H1 (cell line): ENCODE data around the gene DIP2C. TPM values are rescaled to one million over a fixed set of nuclear protein-coding genes. Genes with fewer than 3 reads are reported as not detected.

Experiments used
- CTCF ChIA-PET: fragments of 300-600 bp; sonication (Branson Sonifier 250); formaldehyde crosslinking; loops from one replicate; lab custom pipeline; 2021; ENCODE audit not compliant: partially characterized antibody; lab: Charles Lee
- POLR2A ChIA-PET: fragments of 300-600 bp; sonication (Branson Sonifier 250); formaldehyde crosslinking; loops from one replicate; lab custom pipeline; 2021; ENCODE audit warnings: inconsistent platforms; ENCODE audit not compliant: partially characterized antibody; lab: Charles Lee
- DNase-seq, 2 experiments: peaks; one replicate each; pipeline versions ENCODE4 v3.0.0 to v3.0.0-alpha.2; 2010 to 2022; ENCODE audit warnings: low spot score in 2 of 2, low read depth in 1 of 2, mixed read lengths in 1 of 2
- FAIRE-seq: peaks from 2 replicates; lab custom pipeline; 2011; peaks lifted over from hg19 to GRCh38; lab: Jason Lieb, UNC
- H2AFZ ChIP-seq: 2 replicates; pipeline ENCODE4 v1.8.1; 2012; ENCODE audit warnings: low read length, inconsistent platforms
- H2AK5ac ChIP-seq: 2 replicates; pipeline ENCODE4 v1.6.1; 2013; ENCODE audit warnings: low read depth, low read length
- H2BK120ac ChIP-seq: replicated peaks from 2 replicates; pipeline ENCODE3; 2013; ENCODE audit warnings: low read depth, low read length, inconsistent platforms
- H2BK12ac ChIP-seq: 2 replicates; pipeline ENCODE4 v1.6.1; 2013; ENCODE audit warnings: low read depth, low read length
- H2BK15ac ChIP-seq: 2 replicates; pipeline ENCODE4 v1.6.1; 2013; ENCODE audit warnings: low read length
- H2BK20ac ChIP-seq: 2 replicates; pipeline ENCODE4 v1.6.1; 2013; ENCODE audit warnings: low read length
- H2BK5ac ChIP-seq: 2 replicates; pipeline ENCODE4 v1.6.1; 2013; ENCODE audit warnings: low read depth, low read length
- H3K14ac ChIP-seq: 2 replicates; pipeline ENCODE4 v1.6.1; 2013; ENCODE audit warnings: inconsistent platforms; ENCODE audit not compliant: insufficient read length
- H3K18ac ChIP-seq: 2 replicates; pipeline ENCODE4 v1.6.1; 2013; ENCODE audit warnings: low read length; ENCODE audit errors: extremely low read depth
- H3K23ac ChIP-seq: 2 replicates; pipeline ENCODE4 v1.6.1; 2013; ENCODE audit warnings: inconsistent platforms; ENCODE audit not compliant: insufficient read length
- H3K23me2 ChIP-seq: 2 replicates; pipeline ENCODE4 v1.6.1; 2013; ENCODE audit warnings: low read depth, low read length
- H3K27ac ChIP-seq: 2 replicates; pipeline ENCODE4 v1.6.1; 2011; ENCODE audit warnings: low read depth, low read length, inconsistent platforms
- H3K27me3 ChIP-seq, 4 experiments: replicated peaks in 1 of 4; 1 replicate in 1 of 4; 2 replicates in 3 of 4; pipeline versions ENCODE4 v1.6.1 to v1.8.1; 2011 to 2013; ENCODE audit warnings: low read length in 3 of 4, mild to moderate bottlenecking in 3 of 4, inconsistent platforms in 2 of 4, mixed read lengths in 2 of 4, moderate library complexity in 1 of 4; ENCODE audit not compliant: control insufficient read depth in 3 of 4, insufficient read depth in 3 of 4; ENCODE audit errors: extremely low read depth in 1 of 4
- H3K36me3 ChIP-seq, 4 experiments: 2 replicates each; pipeline versions ENCODE4 v1.6.1 to v1.8.1; 2011 to 2013; ENCODE audit warnings: mild to moderate bottlenecking in 4 of 4, low read length in 3 of 4, moderate library complexity in 2 of 4, control low read depth in 1 of 4, inconsistent platforms in 1 of 4; ENCODE audit not compliant: insufficient read depth in 4 of 4, control insufficient read depth in 2 of 4
- H3K4ac ChIP-seq: replicated peaks from 2 replicates; pipeline ENCODE3; 2013; ENCODE audit warnings: low read length, low read depth, mixed read lengths, inconsistent platforms; ENCODE audit not compliant: insufficient read length
- H3K4me1 ChIP-seq, 4 experiments: replicated peaks in 1 of 4; 1 replicate in 1 of 4; 2 replicates in 3 of 4; pipeline versions ENCODE4 v1.6.1 to v1.8.1; 2011 to 2013; ENCODE audit warnings: low read length in 3 of 4, inconsistent platforms in 2 of 4, mixed read lengths in 1 of 4; ENCODE audit not compliant: insufficient read depth in 4 of 4, control insufficient read depth in 3 of 4
- H3K4me2 ChIP-seq, 2 experiments: 2 replicates each; pipeline versions ENCODE4 v1.6.1 to v1.8.1; 2011 to 2013; ENCODE audit warnings: low read depth in 2 of 2, low read length in 2 of 2, control low read depth in 1 of 2, inconsistent platforms in 1 of 2, mild to moderate bottlenecking in 1 of 2; ENCODE audit not compliant: insufficient read depth in 1 of 2
- H3K4me3 ChIP-seq, 4 experiments: fragments of 200-600, 300-600 bp in 1 of 4; sonication (generic), shearing (Covaris generic), sonication (Bioruptor Twin) in 1 of 4; 2 replicates each; pipeline versions ENCODE4 v1.5.1 to v1.8.1; 2011 to 2016; ENCODE audit warnings: low read length in 4 of 4, low read depth in 3 of 4, control low read depth in 2 of 4, inconsistent platforms in 2 of 4, mild to moderate bottlenecking in 2 of 4, mixed read lengths in 1 of 4, moderate library complexity in 1 of 4; ENCODE audit not compliant: insufficient read depth in 2 of 4; ENCODE audit errors: extremely low read depth in 1 of 4
- H3K56ac ChIP-seq: replicated peaks from 2 replicates; pipeline ENCODE3; 2013; ENCODE audit warnings: low read depth, mild to moderate bottlenecking, mixed read lengths, low read length, inconsistent platforms; ENCODE audit not compliant: insufficient read length
- H3K79me1 ChIP-seq: 2 replicates; pipeline ENCODE4 v1.6.1; 2013; ENCODE audit warnings: low read depth, low read length, control low read depth
- H3K79me2 ChIP-seq, 2 experiments: 2 replicates each; pipeline versions ENCODE4 v1.6.1 to v1.8.1; 2012 to 2013; ENCODE audit warnings: low read length in 2 of 2, mild to moderate bottlenecking in 2 of 2, inconsistent platforms in 1 of 2; ENCODE audit not compliant: insufficient read depth in 2 of 2, control insufficient read depth in 1 of 2
- H3K9ac ChIP-seq, 4 experiments: replicated peaks in 1 of 4; 1 replicate in 1 of 4; 2 replicates in 3 of 4; pipeline versions ENCODE4 v1.6.1 to v1.8.1; 2011 to 2013; ENCODE audit warnings: low read depth in 3 of 4, low read length in 3 of 4, control low read depth in 2 of 4, mild to moderate bottlenecking in 2 of 4, moderate library complexity in 2 of 4, inconsistent platforms in 1 of 4; ENCODE audit errors: extremely low read depth in 1 of 4
- H3K9me3 ChIP-seq, 2 experiments: 2 replicates each; pipeline versions ENCODE4 v1.6.1 to v1.8.1; 2012 to 2013; ENCODE audit warnings: mild to moderate bottlenecking in 2 of 2, moderate library complexity in 2 of 2, control low read depth in 1 of 2, inconsistent platforms in 1 of 2, low read depth in 1 of 2, low read length in 1 of 2, mixed read lengths in 1 of 2; ENCODE audit not compliant: insufficient read depth in 2 of 2
- H4K20me1 ChIP-seq, 2 experiments: replicated peaks in 1 of 2; 2 replicates each; pipeline versions ENCODE3 to v1.8.1; 2011 to 2013; ENCODE audit warnings: inconsistent platforms in 2 of 2, low read length in 2 of 2, mild to moderate bottlenecking in 1 of 2; ENCODE audit not compliant: insufficient read depth in 2 of 2, control insufficient read depth in 1 of 2
- H4K5ac ChIP-seq: 2 replicates; pipeline ENCODE4 v1.6.1; 2013; ENCODE audit warnings: low read length, low read depth, mixed read lengths, inconsistent platforms; ENCODE audit not compliant: insufficient read length
- H4K8ac ChIP-seq: 2 replicates; pipeline ENCODE4 v1.8.0; 2013; ENCODE audit warnings: mild to moderate bottlenecking, moderate library complexity, low read length, inconsistent platforms; ENCODE audit not compliant: insufficient read depth; ENCODE audit errors: extremely low read depth
- H4K91ac ChIP-seq: replicated peaks from 2 replicates; pipeline ENCODE3; 2013; ENCODE audit warnings: low read length, mixed read lengths, inconsistent platforms; ENCODE audit not compliant: insufficient read length
- CHD1 ChIP-seq: IDR thresholded peaks from 2 replicates; pipeline ENCODE4 v1.6.1; 2012; ENCODE audit warnings: low read depth, low read length, improper control_type of control experiment
- CHD2 ChIP-seq: IDR thresholded peaks from 2 replicates; pipeline ENCODE4 v1.6.1; 2012; ENCODE audit warnings: low read length, improper control_type of control experiment
- EGR1 ChIP-seq: IDR thresholded peaks from 2 replicates; pipeline ENCODE4 v1.6.1; 2011; ENCODE audit warnings: low read depth, low read length, borderline replicate concordance
- EP300 ChIP-seq, 2 experiments: IDR thresholded peaks; 1 replicate in 1 of 2; 2 replicates in 1 of 2; pipeline ENCODE4 v1.6.1; 2011 to 2012; ENCODE audit warnings: low read depth in 2 of 2, low read length in 2 of 2, mild to moderate bottlenecking in 2 of 2, borderline replicate concordance in 1 of 2, inconsistent platforms in 1 of 2, moderate library complexity in 1 of 2
- HDAC2 ChIP-seq, 2 experiments: fragments of 300-600 bp in 1 of 2; sonication (generic) in 1 of 2; IDR thresholded peaks; 2 replicates each; pipeline ENCODE4 v1.6.1; 2011 to 2012; ENCODE audit warnings: low read depth in 2 of 2, low read length in 2 of 2, mild to moderate bottlenecking in 2 of 2, moderate library complexity in 2 of 2, borderline replicate concordance in 1 of 2, inconsistent platforms in 1 of 2
- KDM4A ChIP-seq: IDR thresholded peaks from one replicate; pipeline ENCODE4 v1.7.1; 2012; ENCODE audit warnings: low read depth, mild to moderate bottlenecking, moderate library complexity, low read length, inconsistent platforms; ENCODE audit not compliant: severe bottlenecking
- NANOG ChIP-seq: IDR thresholded peaks from 2 replicates; pipeline ENCODE4 v1.6.1; 2011; ENCODE audit warnings: low read length, low read depth, mild to moderate bottlenecking, inconsistent platforms; ENCODE audit not compliant: insufficient read depth, poor library complexity, severe bottlenecking
- PHF8 ChIP-seq: fragments of 200-600 bp; sonication (generic); conservative IDR thresholded peaks from 2 replicates; pipeline ENCODE4 v1.7.1; 2012; ENCODE audit warnings: low read depth, mild to moderate bottlenecking, inconsistent platforms, low read length, moderate library complexity
- SIX5 ChIP-seq: IDR thresholded peaks from 2 replicates; pipeline ENCODE4 v1.6.1; 2011; ENCODE audit warnings: mild to moderate bottlenecking, low read depth, low read length
- SP1 ChIP-seq: IDR thresholded peaks from 2 replicates; pipeline ENCODE4 v1.6.1; 2011; ENCODE audit warnings: low read depth, low read length
- SUZ12 ChIP-seq: fragments of 200-600 bp; sonication (generic); IDR thresholded peaks from 2 replicates; pipeline ENCODE4 v1.6.1; 2012; ENCODE audit warnings: mild to moderate bottlenecking, inconsistent platforms, low read length, moderate library complexity, mixed read lengths
- TBP ChIP-seq: IDR thresholded peaks from 2 replicates; pipeline ENCODE4 v1.6.1; 2011; ENCODE audit warnings: low read depth, low read length, improper control_type of control experiment
- TCF12 ChIP-seq: IDR thresholded peaks from 2 replicates; pipeline ENCODE4 v1.6.1; 2011; ENCODE audit warnings: low read depth, mild to moderate bottlenecking, low read length
- WGBS, 2 experiments: shearing (Covaris generic) in 1 of 2; methylation state at CpG; one replicate each; pipeline versions ENCODE4 v1.1.6 to v1.1.7; 2013 to 2015; ENCODE audit warnings: low lambda C conversion rate in 2 of 2, mixed read lengths in 2 of 2, inconsistent platforms in 1 of 2, low coverage in 1 of 2, missing lambda C conversion rate in 1 of 2; ENCODE audit not compliant: insufficient replicate concordance in 2 of 2, insufficient coverage in 1 of 2, insufficient read length in 1 of 2; ENCODE audit errors: extremely low coverage in 1 of 2, missing lambda C conversion rate in 1 of 2; 5-methylcytosine and 5-hydroxymethylcytosine counted together
- polyA plus RNA-seq, 7 experiments: library from polyadenylated mRNA; depleted of rRNA in 3 of 7; stranded (reverse) in 5 of 7; unstranded in 2 of 7; fragments of >200 nt in 5 of 7; fragments of 200-250 nt in 2 of 7; gene quantifications; 1 replicate in 5 of 7; 2 replicates in 1 of 7; 4 replicates in 1 of 7; pipeline versions ENCODE4 v1.2.1 to v1.2.3, GENCODE V29; 2011 to 2013; ENCODE audit warnings: missing spikeins in 2 of 7, mixed read lengths in 2 of 7
- total RNA-seq: library from RNA; stranded (reverse); fragmentation: NEBNext Ultra II Directional; extraction: Animal tissue kit (Norgen Biotek cat#: 25700); gene quantifications from 2 replicates; pipeline ENCODE4 v1.2.1, GENCODE V29; 2021
- TF ChIP-seq, protein P1 (sequence below): IDR thresholded peaks from 2 replicates; pipeline ENCODE4 v1.6.1; 2011; ENCODE audit warnings: low read depth, mild to moderate bottlenecking, low read length; ENCODE audit not compliant: insufficient read depth

The DIP2C gene
- total and polyA plus RNA-seq, 2 of the 8 experiments (the other 6 are each of a cell fraction or from before 2014, with no cell fraction given) = 3.8 to 9.3 TPM

DNA sequence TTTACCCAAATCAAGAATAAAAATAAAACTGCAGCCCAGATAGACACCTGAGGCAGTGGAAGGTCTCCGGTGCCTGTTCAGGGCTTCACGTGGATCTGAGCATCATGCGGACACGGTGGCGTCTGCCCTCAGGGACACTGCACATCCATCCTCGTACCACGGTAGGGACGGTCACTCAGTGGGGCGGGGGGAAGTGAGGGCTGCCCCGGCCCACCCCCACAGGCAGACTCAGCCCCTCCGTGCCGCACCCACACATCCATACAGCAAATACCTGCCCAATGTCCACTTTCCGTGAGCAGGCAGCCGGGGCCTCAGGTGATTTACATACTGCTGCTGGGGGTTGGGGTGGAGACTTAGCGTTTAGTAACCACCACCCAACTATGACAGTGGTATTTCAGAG, 207.8 kb downstream of the DIP2C start:
- Histone ChIP-seq H3K79me2 (no peaks in the 10 kb centered on the region), H4K91ac (no peak overlapping the region), H3K9me3 (no peaks in the 10 kb centered on the region), H3K36me3 (no peaks in the 10 kb centered on the region), H3K27me3 (no peaks in the 10 kb centered on the region; a peak in 2 of 7 replicates), H2AFZ (no peak overlapping the region), H4K5ac (no peak overlapping the region), H3K56ac (no peak overlapping the region), H3K27ac (no peak overlapping the region), H2BK5ac (no peak overlapping the region), H3K4me1 (peaks cover 2 to 14% (median 4%) of the 10 kb centered on the region in 4 experiments; a peak in 5 of 7 replicates), H3K18ac (no peak overlapping the region), H4K8ac (no peak overlapping the region), H3K9ac (no peak overlapping the region), H2BK20ac (no peak overlapping the region), H4K20me1 (peaks cover 0 to 8% of the 10 kb centered on the region in 2 experiments), H2AK5ac (no peak overlapping the region), H3K23ac (no peak overlapping the region), H2BK12ac (no peak overlapping the region), H3K4me3 (no peak overlapping the region), H3K4me2 (no peak overlapping the region), H3K4ac (no peak overlapping the region), H3K79me1 (no peaks in the 10 kb centered on the region), H2BK120ac (no peak overlapping the region), H3K23me2 (no peaks in the 10 kb centered on the region; the same call in 1 of the 2 replicates), H3K14ac (no peak overlapping the region), H2BK15ac (no peak overlapping the region)
- WGBS, 2 experiments = 95% methylated on average over 15 of the region's 15 CpGs; no CpG with 5 or more reads in 1 of the 2 experiments
- DNase-seq = no peak
- ChIA-PET CTCF (interaction anchor here (1.1 kb wide), 1 partner anchor 11 kb away, joined by 4 read pairs; no protein-coding TSS in a partner anchor), POLR2A (no interaction called here)
- no peak for FAIRE-seq
- TF ChIP-seq PHF8 (no peak), SIX5 (no peak), KDM4A (no peak), CHD2 (no peak), CHD1 (no peak), EGR1 (no peak), SP1 (no peak), NANOG (no peak), TBP (no peak), EP300 (IDR thresholded peaks at IDR 0.05; ENCODE audit: borderline replicate concordance in 1 of 2, low read depth in 2 of 2, low read length in 2 of 2) (no peak), HDAC2 (IDR thresholded peaks at IDR 0.05; ENCODE audit: borderline replicate concordance in 1 of 2, low read depth in 2 of 2, low read length in 2 of 2) (no peak), TCF12 (no peak), SUZ12 (no peak)
- TF ChIP-seq, protein P1, sequence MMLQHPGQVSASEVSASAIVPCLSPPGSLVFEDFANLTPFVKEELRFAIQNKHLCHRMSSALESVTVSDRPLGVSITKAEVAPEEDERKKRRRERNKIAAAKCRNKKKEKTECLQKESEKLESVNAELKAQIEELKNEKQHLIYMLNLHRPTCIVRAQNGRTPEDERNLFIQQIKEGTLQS = no peak
